Stomach (tissue), 4 donors: ENCODE results near the gene KCNJ5.

Source experiments
- CTCF ChIP-seq, 7 experiments: fragments of 450-650 bp in 4 of 7; fragments of 200-600 bp in 3 of 7; sonication (generic) in 3 of 7; IDR thresholded peaks; one replicate each; pipeline ENCODE4 v1.5.1; 2016 to 2019; ENCODE audit warnings: antibody characterized with exemption in 7 of 7, control low read depth in 2 of 7, mild to moderate bottlenecking in 1 of 7
- EP300 ChIP-seq: sonication (generic); formaldehyde crosslinking; IDR thresholded peaks from one replicate; pipeline ENCODE4 v1.6.1; 2017; ENCODE audit warnings: antibody characterized with exemption
- POLR2A ChIP-seq, 4 donors: fragments of 450-650 bp; IDR thresholded peaks; one replicate each; pipeline ENCODE4 v1.6.1; 2016; ENCODE audit warnings: antibody characterized with exemption in 4 of 4, control low read depth in 2 of 4, mild to moderate bottlenecking in 1 of 4, moderate library complexity in 1 of 4
- POLR2AphosphoS5 ChIP-seq, 3 donors: sonication (generic); formaldehyde crosslinking; IDR thresholded peaks; one replicate each; pipeline ENCODE4 v1.6.1; 2016; ENCODE audit warnings: antibody characterized with exemption in 3 of 3

GRCh38 chr11:128929991-128930390, 38.8 kb downstream of the KCNJ5 start:
- TF ChIP-seq CTCF (IDR thresholded peaks at IDR 0.05) (no peak), POLR2A (IDR thresholded peaks at IDR 0.05) (no peak), EP300 (no peak), POLR2AphosphoS5 (IDR thresholded peaks at IDR 0.05) (no peak)
